K562 (cell line): Measurements from ENCODE around the gene LHFPL5. TPM values are rescaled to one million over a fixed set of nuclear protein-coding genes. Genes with fewer than 3 reads are reported as not detected.

ENCODE experiments used
- CHD1 ChIP-seq: fragments of 200-600 bp; sonication (generic); IDR thresholded peaks from one replicate; pipeline ENCODE4 v1.6.1; 2012; ENCODE audit warnings: mild to moderate bottlenecking, moderate library complexity, low read length, inconsistent platforms
- CTBP1 ChIP-seq: fragments of 450-650 bp; IDR thresholded peaks from 2 replicates; pipeline ENCODE4 v1.6.1; 2016; ENCODE audit warnings: borderline replicate concordance
- EZH2 ChIP-seq: IDR thresholded peaks from 2 replicates; pipeline ENCODE4 v1.6.1; 2012; ENCODE audit warnings: low read depth, mild to moderate bottlenecking, inconsistent platforms, low read length, borderline replicate concordance
- HBP1 ChIP-seq: fragments of 450-650 bp; formaldehyde crosslinking; IDR thresholded peaks from 2 replicates; pipeline ENCODE4 v1.4.0; 2022; ENCODE audit warnings: missing genetic modification characterization
- NCOA1 ChIP-seq: fragments of 450-650 bp; IDR thresholded peaks from 2 replicates; pipeline ENCODE4 v1.6.1; 2016; ENCODE audit warnings: low read depth
- NR1H2 ChIP-seq: sonication (generic); formaldehyde crosslinking; IDR thresholded peaks from 2 replicates; pipeline ENCODE4 v1.4.0; 2020; ENCODE audit warnings: mild to moderate bottlenecking, missing genetic modification reagents
- POLR2AphosphoS5 ChIP-seq: IDR thresholded peaks from 2 replicates; pipeline ENCODE4 v1.6.1; 2011; ENCODE audit warnings: mild to moderate bottlenecking, low read depth, low read length, moderate library complexity; ENCODE audit not compliant: control insufficient read depth, insufficient read depth
- PYGO2 ChIP-seq: fragments of 450-650 bp; IDR thresholded peaks from 2 replicates; pipeline ENCODE4 v1.6.1; 2016; ENCODE audit warnings: mild to moderate bottlenecking, missing genetic modification characterization, moderate library complexity, missing compliant biosample characterization
- TCF7L2 ChIP-seq: fragments of 150-350 bp; IDR thresholded peaks from 2 replicates; pipeline ENCODE4 v1.6.1; 2016; ENCODE audit warnings: low read depth, mild to moderate bottlenecking, low read length, moderate library complexity
- TRIM24 ChIP-seq, 2 experiments: fragments of 450-650 bp; IDR thresholded peaks; 2 replicates each; pipeline ENCODE4 v1.6.1; 2016
- ZNF764 ChIP-seq: fragments of 250-450 bp; sonication (Bioruptor Pico); IDR thresholded peaks from 2 replicates; pipeline ENCODE4 v1.4.0; 2020; ENCODE audit warnings: low read depth, mild to moderate bottlenecking, moderate library complexity
- polyA plus RNA-seq, 8 experiments: library from polyadenylated mRNA; depleted of rRNA in 4 of 8; stranded (reverse) in 5 of 8; unstranded in 3 of 8; fragments of >200 nt; fragmentation: Nextera tagmentation in 2 of 8; fragmentation: Illumina TruSeq in 1 of 8; extraction: Ambion mirVana in 2 of 8; extraction: Trizol in 1 of 8; gene quantifications; 2 replicates each; pipeline versions ENCODE4 v1.2.1 to v1.2.3, GENCODE V29; 2011 to 2014; ENCODE audit warnings: inconsistent platforms in 1 of 8, missing spikeins in 1 of 8
- total RNA-seq, 7 experiments: library from RNA; depleted of rRNA in 6 of 7; stranded (reverse); fragments of >200 nt in 6 of 7; fragmentation: Illumina TruSeq in 2 of 7; extraction: Trizol in 2 of 7; gene quantifications; 2 replicates each; pipeline versions ENCODE4 v1.2.1 to v1.2.3, GENCODE V29; 2011 to 2021; ENCODE audit warnings: low replicate concordance in 1 of 7
- TF ChIP-seq, protein P1 (sequence below): fragments of 450-650 bp; IDR thresholded peaks from 2 replicates; pipeline ENCODE4 v1.6.1; 2016; ENCODE audit warnings: mild to moderate bottlenecking, moderate library complexity

Gene LHFPL5
- total and polyA plus RNA-seq, 9 of the 15 experiments (the other 6 are each of a cell fraction or from before 2014, with no cell fraction given): not detected

DNA sequence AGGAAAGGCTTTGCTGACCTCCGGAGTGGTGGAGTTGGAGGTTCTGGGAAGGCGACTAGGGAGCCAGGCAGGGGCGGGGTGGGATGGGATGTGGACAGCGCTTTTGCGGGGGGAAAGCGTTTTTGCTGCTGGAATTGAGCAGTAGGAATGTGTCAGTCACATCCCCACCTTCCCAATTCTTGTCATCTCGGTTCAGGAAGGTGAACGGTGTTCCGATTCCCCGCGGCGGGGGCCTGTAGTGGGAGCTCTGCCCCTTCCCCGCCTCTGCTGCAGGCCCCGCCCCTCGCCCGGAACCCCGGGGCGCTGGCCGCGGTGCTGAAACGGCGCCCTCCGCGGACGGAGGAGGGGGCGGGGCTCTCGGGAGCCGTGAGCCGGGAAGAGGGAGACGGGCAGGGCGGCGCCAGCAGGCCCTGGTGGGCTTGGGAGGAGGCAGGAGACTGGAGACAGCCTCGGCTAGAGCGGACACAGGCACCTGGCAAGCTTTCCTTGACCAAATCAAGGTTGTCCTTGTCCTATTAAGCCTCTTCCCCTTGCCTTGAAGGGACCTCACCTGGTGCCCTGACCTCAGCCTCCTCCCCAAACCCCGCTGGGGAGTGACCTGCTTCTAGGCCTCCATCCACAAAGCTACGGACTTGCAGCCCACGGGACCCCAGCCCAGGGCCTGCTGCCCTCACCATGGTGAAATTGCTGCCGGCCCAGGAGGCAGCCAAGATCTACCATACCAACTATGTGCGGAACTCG is at the start of gene LHFPL5 (continued):
- TF ChIP-seq, protein P1, sequence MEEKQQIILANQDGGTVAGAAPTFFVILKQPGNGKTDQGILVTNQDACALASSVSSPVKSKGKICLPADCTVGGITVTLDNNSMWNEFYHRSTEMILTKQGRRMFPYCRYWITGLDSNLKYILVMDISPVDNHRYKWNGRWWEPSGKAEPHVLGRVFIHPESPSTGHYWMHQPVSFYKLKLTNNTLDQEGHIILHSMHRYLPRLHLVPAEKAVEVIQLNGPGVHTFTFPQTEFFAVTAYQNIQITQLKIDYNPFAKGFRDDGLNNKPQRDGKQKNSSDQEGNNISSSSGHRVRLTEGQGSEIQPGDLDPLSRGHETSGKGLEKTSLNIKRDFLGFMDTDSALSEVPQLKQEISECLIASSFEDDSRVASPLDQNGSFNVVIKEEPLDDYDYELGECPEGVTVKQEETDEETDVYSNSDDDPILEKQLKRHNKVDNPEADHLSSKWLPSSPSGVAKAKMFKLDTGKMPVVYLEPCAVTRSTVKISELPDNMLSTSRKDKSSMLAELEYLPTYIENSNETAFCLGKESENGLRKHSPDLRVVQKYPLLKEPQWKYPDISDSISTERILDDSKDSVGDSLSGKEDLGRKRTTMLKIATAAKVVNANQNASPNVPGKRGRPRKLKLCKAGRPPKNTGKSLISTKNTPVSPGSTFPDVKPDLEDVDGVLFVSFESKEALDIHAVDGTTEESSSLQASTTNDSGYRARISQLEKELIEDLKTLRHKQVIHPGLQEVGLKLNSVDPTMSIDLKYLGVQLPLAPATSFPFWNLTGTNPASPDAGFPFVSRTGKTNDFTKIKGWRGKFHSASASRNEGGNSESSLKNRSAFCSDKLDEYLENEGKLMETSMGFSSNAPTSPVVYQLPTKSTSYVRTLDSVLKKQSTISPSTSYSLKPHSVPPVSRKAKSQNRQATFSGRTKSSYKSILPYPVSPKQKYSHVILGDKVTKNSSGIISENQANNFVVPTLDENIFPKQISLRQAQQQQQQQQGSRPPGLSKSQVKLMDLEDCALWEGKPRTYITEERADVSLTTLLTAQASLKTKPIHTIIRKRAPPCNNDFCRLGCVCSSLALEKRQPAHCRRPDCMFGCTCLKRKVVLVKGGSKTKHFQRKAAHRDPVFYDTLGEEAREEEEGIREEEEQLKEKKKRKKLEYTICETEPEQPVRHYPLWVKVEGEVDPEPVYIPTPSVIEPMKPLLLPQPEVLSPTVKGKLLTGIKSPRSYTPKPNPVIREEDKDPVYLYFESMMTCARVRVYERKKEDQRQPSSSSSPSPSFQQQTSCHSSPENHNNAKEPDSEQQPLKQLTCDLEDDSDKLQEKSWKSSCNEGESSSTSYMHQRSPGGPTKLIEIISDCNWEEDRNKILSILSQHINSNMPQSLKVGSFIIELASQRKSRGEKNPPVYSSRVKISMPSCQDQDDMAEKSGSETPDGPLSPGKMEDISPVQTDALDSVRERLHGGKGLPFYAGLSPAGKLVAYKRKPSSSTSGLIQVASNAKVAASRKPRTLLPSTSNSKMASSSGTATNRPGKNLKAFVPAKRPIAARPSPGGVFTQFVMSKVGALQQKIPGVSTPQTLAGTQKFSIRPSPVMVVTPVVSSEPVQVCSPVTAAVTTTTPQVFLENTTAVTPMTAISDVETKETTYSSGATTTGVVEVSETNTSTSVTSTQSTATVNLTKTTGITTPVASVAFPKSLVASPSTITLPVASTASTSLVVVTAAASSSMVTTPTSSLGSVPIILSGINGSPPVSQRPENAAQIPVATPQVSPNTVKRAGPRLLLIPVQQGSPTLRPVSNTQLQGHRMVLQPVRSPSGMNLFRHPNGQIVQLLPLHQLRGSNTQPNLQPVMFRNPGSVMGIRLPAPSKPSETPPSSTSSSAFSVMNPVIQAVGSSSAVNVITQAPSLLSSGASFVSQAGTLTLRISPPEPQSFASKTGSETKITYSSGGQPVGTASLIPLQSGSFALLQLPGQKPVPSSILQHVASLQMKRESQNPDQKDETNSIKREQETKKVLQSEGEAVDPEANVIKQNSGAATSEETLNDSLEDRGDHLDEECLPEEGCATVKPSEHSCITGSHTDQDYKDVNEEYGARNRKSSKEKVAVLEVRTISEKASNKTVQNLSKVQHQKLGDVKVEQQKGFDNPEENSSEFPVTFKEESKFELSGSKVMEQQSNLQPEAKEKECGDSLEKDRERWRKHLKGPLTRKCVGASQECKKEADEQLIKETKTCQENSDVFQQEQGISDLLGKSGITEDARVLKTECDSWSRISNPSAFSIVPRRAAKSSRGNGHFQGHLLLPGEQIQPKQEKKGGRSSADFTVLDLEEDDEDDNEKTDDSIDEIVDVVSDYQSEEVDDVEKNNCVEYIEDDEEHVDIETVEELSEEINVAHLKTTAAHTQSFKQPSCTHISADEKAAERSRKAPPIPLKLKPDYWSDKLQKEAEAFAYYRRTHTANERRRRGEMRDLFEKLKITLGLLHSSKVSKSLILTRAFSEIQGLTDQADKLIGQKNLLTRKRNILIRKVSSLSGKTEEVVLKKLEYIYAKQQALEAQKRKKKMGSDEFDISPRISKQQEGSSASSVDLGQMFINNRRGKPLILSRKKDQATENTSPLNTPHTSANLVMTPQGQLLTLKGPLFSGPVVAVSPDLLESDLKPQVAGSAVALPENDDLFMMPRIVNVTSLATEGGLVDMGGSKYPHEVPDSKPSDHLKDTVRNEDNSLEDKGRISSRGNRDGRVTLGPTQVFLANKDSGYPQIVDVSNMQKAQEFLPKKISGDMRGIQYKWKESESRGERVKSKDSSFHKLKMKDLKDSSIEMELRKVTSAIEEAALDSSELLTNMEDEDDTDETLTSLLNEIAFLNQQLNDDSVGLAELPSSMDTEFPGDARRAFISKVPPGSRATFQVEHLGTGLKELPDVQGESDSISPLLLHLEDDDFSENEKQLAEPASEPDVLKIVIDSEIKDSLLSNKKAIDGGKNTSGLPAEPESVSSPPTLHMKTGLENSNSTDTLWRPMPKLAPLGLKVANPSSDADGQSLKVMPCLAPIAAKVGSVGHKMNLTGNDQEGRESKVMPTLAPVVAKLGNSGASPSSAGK: no peak
- no peak for TF ChIP-seq EZH2
- TF ChIP-seq HBP1 (CRISPR knock-in tag): no peak
- no peak for TF ChIP-seq NR1H2
- TF ChIP-seq TCF7L2: no peak
- no peak for TF ChIP-seq ZNF764 (CRISPR knock-in tag)
- TF ChIP-seq TRIM24 (IDR thresholded peaks at IDR 0.05): no peak
- peak; percentile 89 for TF ChIP-seq NCOA1
- TF ChIP-seq POLR2AphosphoS5: no peak
- no peak for TF ChIP-seq PYGO2 (tag)
- TF ChIP-seq CTBP1: no peak; the same call in 1 of the 2 replicates
- TF ChIP-seq CHD1: no peak
